ENCODE measurements around the gene KLHL28. TPM values are rescaled to one million over a fixed set of nuclear protein-coding genes. Genes with fewer than 3 reads are reported as not detected.

KLHL28 gene
- total and polyA plus RNA-seq, 11 donors: 2.1 to 13.5 (median 10.2) TPM

DNA sequence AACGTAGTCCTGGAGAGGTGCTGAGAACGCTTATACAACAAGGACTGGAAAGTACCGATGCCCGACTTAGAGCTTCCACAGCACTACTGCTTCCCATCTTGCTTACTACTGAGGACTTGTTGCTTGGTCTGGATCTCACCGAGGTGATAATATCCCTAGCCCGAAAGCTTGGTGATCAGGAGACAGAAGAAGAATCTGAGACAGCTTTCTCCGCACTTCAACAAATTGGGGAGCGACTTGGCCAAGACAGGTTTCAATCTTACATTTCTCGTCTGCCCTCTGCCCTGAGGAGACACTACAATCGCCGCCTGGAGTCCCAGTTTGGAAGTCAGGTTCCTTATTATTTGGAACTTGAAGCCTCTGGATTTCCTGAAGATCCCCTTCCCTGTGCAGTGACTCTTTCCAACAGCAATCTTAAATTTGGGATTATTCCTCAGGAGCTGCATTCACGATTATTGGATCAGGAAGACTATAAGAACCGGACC, 1.3 kb upstream of the KLHL28 start:
- peak overlapping the region; percentile 65 to 97 (median 78) for H3K4me3 ChIP-seq
- H3K27me3 ChIP-seq: no peaks in the 10 kb centered on the region
- TF ChIP-seq, protein P1, sequence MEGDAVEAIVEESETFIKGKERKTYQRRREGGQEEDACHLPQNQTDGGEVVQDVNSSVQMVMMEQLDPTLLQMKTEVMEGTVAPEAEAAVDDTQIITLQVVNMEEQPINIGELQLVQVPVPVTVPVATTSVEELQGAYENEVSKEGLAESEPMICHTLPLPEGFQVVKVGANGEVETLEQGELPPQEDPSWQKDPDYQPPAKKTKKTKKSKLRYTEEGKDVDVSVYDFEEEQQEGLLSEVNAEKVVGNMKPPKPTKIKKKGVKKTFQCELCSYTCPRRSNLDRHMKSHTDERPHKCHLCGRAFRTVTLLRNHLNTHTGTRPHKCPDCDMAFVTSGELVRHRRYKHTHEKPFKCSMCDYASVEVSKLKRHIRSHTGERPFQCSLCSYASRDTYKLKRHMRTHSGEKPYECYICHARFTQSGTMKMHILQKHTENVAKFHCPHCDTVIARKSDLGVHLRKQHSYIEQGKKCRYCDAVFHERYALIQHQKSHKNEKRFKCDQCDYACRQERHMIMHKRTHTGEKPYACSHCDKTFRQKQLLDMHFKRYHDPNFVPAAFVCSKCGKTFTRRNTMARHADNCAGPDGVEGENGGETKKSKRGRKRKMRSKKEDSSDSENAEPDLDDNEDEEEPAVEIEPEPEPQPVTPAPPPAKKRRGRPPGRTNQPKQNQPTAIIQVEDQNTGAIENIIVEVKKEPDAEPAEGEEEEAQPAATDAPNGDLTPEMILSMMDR (IDR thresholded peaks at IDR 0.05): no peak
- ATAC-seq (no peak), DNase-seq (no peak)
- 4 to 11% (median 6%) methylated on average over 13 of the region's 13 CpGs for WGBS, 4 donors
- intact Hi-C loops (cut with DNase I): loop anchor here in 9 of 10 donors (2.0 to 10.0 kb wide), 14 partner anchors 48 to 289 kb away; partner anchors contain the start of genes FANCM (in 7 of the 9), FKBP3 (in 7 of the 9), MIS18BP1 (in 2 of the 9) and PRPF39 (in 2 of the 9)
- H3K4me1 ChIP-seq: peaks cover 8 to 81% (median 53%) of the 10 kb centered on the region in 12 donors
- no peaks in the 10 kb centered on the region for H3K9me3 ChIP-seq
- no peaks in the 10 kb centered on the region for H3K36me3 ChIP-seq
- H3K27ac ChIP-seq: peak overlapping the region in 11 of 12 donors; percentile 73 to 93 (median 84)

GRCh38 chr14:44962334-44963043, 742 bp upstream of the KLHL28 start:
- Histone ChIP-seq H3K36me3 (no peaks in the 10 kb centered on the region), H3K9me3 (no peaks in the 10 kb centered on the region), H3K27me3 (no peaks in the 10 kb centered on the region), H3K4me3 (peak overlapping the region; percentile 65 to 97 (median 78)), H3K4me1 (peaks cover 8 to 81% (median 52%) of the 10 kb centered on the region in 12 donors), H3K27ac (peak overlapping the region; percentile 60 to 93 (median 83))
- intact Hi-C loops (cut with DNase I): loop anchor here in 9 of 10 donors (1.0 to 10.0 kb wide), 15 partner anchors 48 to 290 kb away; partner anchors contain the start of genes FKBP3 (in 8 of the 9), FANCM (in 7 of the 9), MIS18BP1 (in 2 of the 9) and PRPF39 (in 2 of the 9)
- peak; percentile 32 to 58 (median 54) for ATAC-seq
- 0 to 6% (median 1%) methylated on average over 30 to 39 of the region's 39 CpGs for WGBS, 4 donors
- peak; percentile 39 to 73 (median 63) for DNase-seq
- TF ChIP-seq POLR2A (IDR thresholded peaks at IDR 0.05): no peak
- TF ChIP-seq, protein P1 (IDR thresholded peaks at IDR 0.05): no peak

DNA sequence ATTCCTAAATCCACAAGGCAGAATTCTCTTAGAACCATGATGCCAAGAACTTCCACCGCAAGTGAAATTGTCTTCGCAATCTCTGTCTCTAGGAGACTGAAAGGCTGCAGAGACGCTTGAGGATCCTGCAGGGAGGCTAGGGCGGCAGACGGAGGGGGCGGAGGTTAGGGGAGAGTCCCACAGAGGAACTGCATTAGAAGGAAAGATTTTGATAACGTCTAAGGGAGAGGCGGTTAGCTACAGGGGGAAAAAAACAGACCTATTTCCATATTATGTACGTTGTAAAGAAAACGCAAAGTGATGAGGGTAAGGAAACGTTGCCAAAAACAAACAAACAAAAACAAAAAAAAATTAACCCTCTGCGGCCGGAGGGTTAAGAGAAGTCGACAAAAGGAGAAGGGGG, 595 bp downstream of the KLHL28 start:
- peak; percentile 56 to 76 (median 62) for DNase-seq
- no peaks in the 10 kb centered on the region for H3K36me3 ChIP-seq
- H3K27ac ChIP-seq: peak overlapping the region; percentile 67 to 93 (median 88)
- H3K27me3 ChIP-seq: no peaks in the 10 kb centered on the region
- peak overlapping the region; percentile 65 to 97 (median 78) for H3K4me3 ChIP-seq
- H3K4me1 ChIP-seq: peaks cover 8 to 73% (median 43%) of the 10 kb centered on the region in 12 donors
- intact Hi-C loops (cut with DNase I): loop anchor here in 9 of 10 donors (2.0 to 10.0 kb wide), 13 partner anchors 46 to 292 kb away; partner anchors contain the start of genes FANCM (in 4 of the 9), FKBP3 (in 4 of the 9), MIS18BP1 (in 3 of the 9) and PRPF39 (in 3 of the 9)
- no peaks in the 10 kb centered on the region for H3K9me3 ChIP-seq
- ATAC-seq: peak; percentile 28 to 62 (median 46)
- TF ChIP-seq POLR2A (IDR thresholded peaks at IDR 0.05): no peak
- TF ChIP-seq, protein P1 (IDR thresholded peaks at IDR 0.05): no peak
- WGBS, 4 donors: 0% methylated on average over 14 of the region's 14 CpGs

DNA sequence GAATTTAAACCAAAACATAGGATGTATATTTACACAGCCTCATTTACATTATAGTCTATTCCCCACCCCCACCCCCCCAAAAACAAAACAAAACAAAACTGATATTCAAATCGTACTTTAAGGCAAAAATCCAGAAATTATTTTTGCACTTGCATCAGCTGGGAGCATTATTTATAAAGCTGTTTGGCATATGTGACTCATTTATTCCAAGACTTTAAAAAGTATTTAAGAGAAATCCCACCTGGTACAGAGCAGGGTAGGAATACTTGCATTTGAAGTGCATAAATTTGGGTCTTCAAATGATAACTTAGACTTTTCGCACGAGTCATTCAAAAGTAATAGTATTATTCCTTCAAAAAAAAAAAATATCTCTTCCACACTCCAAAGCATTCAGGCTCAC, 1.1 kb downstream of the KLHL28 start:
- H3K4me1 ChIP-seq: peaks cover 8 to 72% (median 41%) of the 10 kb centered on the region in 12 donors
- intact Hi-C loops (cut with DNase I): loop anchor here in 9 of 10 donors (2.0 to 10.0 kb wide), 13 partner anchors 46 to 292 kb away; partner anchors contain the start of genes FANCM (in 4 of the 9), FKBP3 (in 4 of the 9), MIS18BP1 (in 3 of the 9) and PRPF39 (in 3 of the 9)
- peak overlapping the region; percentile 65 to 97 (median 78) for H3K4me3 ChIP-seq
- TF ChIP-seq, protein P1 (IDR thresholded peaks at IDR 0.05): no peak
- TF ChIP-seq POLR2A (IDR thresholded peaks at IDR 0.05): no peak
- no peak for DNase-seq
- WGBS, 4 donors: 2 to 3% (median 2%) methylated on average over 3 of the region's 3 CpGs
- no peaks in the 10 kb centered on the region for H3K9me3 ChIP-seq
- peak overlapping the region in 11 of 12 donors; percentile 82 to 93 (median 89) for H3K27ac ChIP-seq
- no peak for ATAC-seq
- H3K36me3 ChIP-seq: no peaks in the 10 kb centered on the region
- H3K27me3 ChIP-seq: no peaks in the 10 kb centered on the region

All from heart left ventricle (tissue), 16 donors.